ENCODE results near the gene STT3A. TPM values are rescaled to one million over a fixed set of nuclear protein-coding genes. Genes with fewer than 3 reads are reported as not detected.

Gene STT3A
- polyA plus RNA-seq, 2 of the 4 experiments (the other 2 are of a cell fraction): 92.1 to 197 TPM

DNA sequence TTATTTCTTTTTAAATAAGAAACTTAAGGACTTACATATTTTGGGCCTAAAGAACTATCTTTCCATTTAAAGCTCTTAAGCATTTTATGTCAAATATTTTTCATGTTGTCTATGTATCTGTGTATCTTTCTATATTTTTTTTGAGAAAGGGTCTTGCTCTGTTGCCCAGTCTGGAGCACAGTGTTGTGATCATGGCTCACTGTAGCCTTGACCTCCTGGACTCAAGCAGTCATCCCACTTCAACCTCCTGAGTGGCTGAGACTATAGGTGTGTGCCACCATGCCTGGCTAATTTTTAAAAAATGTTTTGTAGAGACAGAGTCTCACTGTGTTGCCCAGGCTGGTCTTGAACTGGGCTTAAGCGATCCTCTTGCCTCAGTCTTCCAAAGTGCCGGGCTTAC, 8.0 kb downstream of the STT3A start:
- POLR2A ChIA-PET: no interaction called here
- H3K4me1 ChIP-seq: no peaks in the 10 kb centered on the region
- FAIRE-seq: no peak

DNA sequence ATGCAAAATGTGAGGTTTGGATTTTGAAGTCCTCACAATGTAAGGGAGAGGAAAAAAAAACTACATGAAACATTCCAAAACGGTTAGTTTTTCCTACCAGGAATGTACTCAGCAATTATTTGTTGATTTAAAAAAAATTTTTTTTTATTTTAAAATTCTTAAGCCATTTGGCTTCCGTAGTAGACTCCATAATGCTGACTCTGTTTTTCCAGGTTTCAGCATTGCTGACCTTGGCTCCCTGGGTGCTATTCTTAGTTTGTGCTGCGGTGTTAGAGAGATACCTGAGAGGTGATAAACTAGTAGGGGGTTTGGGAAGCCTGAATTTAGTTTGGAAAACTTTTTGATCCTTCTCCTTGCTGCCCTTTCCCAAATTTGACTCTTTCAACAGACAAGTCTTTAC, 10.6 kb downstream of the STT3A start:
- TF ChIP-seq JUN (IDR thresholded peaks at IDR 0.05): no peak
- TF ChIP-seq, protein P1, sequence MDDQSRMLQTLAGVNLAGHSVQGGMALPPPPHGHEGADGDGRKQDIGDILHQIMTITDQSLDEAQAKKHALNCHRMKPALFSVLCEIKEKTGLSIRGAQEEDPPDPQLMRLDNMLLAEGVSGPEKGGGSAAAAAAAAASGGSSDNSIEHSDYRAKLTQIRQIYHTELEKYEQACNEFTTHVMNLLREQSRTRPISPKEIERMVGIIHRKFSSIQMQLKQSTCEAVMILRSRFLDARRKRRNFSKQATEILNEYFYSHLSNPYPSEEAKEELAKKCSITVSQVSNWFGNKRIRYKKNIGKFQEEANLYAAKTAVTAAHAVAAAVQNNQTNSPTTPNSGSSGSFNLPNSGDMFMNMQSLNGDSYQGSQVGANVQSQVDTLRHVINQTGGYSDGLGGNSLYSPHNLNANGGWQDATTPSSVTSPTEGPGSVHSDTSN (IDR thresholded peaks at IDR 0.05): no peak
- TF ChIP-seq HEYL (CRISPR knock-in tag; IDR thresholded peaks at IDR 0.05): no peak
- TF ChIP-seq, protein P2, sequence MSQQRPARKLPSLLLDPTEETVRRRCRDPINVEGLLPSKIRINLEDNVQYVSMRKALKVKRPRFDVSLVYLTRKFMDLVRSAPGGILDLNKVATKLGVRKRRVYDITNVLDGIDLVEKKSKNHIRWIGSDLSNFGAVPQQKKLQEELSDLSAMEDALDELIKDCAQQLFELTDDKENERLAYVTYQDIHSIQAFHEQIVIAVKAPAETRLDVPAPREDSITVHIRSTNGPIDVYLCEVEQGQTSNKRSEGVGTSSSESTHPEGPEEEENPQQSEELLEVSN (IDR thresholded peaks at IDR 0.05; ENCODE audit: borderline replicate concordance, low read depth): no peak
- TF ChIP-seq, protein P3, sequence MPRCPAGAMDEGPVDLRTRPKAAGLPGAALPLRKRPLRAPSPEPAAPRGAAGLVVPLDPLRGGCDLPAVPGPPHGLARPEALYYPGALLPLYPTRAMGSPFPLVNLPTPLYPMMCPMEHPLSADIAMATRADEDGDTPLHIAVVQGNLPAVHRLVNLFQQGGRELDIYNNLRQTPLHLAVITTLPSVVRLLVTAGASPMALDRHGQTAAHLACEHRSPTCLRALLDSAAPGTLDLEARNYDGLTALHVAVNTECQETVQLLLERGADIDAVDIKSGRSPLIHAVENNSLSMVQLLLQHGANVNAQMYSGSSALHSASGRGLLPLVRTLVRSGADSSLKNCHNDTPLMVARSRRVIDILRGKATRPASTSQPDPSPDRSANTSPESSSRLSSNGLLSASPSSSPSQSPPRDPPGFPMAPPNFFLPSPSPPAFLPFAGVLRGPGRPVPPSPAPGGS (IDR thresholded peaks at IDR 0.05): no peak
- TF ChIP-seq SREBF2 (IDR thresholded peaks at IDR 0.05): no peak
- TF ChIP-seq ZNF302 (CRISPR knock-in tag; IDR thresholded peaks at IDR 0.05): no peak
- TF ChIP-seq, protein P4, sequence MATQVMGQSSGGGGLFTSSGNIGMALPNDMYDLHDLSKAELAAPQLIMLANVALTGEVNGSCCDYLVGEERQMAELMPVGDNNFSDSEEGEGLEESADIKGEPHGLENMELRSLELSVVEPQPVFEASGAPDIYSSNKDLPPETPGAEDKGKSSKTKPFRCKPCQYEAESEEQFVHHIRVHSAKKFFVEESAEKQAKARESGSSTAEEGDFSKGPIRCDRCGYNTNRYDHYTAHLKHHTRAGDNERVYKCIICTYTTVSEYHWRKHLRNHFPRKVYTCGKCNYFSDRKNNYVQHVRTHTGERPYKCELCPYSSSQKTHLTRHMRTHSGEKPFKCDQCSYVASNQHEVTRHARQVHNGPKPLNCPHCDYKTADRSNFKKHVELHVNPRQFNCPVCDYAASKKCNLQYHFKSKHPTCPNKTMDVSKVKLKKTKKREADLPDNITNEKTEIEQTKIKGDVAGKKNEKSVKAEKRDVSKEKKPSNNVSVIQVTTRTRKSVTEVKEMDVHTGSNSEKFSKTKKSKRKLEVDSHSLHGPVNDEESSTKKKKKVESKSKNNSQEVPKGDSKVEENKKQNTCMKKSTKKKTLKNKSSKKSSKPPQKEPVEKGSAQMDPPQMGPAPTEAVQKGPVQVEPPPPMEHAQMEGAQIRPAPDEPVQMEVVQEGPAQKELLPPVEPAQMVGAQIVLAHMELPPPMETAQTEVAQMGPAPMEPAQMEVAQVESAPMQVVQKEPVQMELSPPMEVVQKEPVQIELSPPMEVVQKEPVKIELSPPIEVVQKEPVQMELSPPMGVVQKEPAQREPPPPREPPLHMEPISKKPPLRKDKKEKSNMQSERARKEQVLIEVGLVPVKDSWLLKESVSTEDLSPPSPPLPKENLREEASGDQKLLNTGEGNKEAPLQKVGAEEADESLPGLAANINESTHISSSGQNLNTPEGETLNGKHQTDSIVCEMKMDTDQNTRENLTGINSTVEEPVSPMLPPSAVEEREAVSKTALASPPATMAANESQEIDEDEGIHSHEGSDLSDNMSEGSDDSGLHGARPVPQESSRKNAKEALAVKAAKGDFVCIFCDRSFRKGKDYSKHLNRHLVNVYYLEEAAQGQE (IDR thresholded peaks at IDR 0.05): no peak
- no peak for TF ChIP-seq HOXB5 (CRISPR knock-in tag; IDR thresholded peaks at IDR 0.05)
- TF ChIP-seq, protein P5, sequence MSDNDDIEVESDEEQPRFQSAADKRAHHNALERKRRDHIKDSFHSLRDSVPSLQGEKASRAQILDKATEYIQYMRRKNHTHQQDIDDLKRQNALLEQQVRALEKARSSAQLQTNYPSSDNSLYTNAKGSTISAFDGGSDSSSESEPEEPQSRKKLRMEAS (IDR thresholded peaks at IDR 0.05): no peak
- no peak for TF ChIP-seq CEBPB (IDR thresholded peaks at IDR 0.05)
- no peak for TF ChIP-seq JUNB (IDR thresholded peaks at IDR 0.05)
- TF ChIP-seq TP53 (CRISPR knock-in tag; IDR thresholded peaks at IDR 0.05): no peak
- TF ChIP-seq, protein P6, sequence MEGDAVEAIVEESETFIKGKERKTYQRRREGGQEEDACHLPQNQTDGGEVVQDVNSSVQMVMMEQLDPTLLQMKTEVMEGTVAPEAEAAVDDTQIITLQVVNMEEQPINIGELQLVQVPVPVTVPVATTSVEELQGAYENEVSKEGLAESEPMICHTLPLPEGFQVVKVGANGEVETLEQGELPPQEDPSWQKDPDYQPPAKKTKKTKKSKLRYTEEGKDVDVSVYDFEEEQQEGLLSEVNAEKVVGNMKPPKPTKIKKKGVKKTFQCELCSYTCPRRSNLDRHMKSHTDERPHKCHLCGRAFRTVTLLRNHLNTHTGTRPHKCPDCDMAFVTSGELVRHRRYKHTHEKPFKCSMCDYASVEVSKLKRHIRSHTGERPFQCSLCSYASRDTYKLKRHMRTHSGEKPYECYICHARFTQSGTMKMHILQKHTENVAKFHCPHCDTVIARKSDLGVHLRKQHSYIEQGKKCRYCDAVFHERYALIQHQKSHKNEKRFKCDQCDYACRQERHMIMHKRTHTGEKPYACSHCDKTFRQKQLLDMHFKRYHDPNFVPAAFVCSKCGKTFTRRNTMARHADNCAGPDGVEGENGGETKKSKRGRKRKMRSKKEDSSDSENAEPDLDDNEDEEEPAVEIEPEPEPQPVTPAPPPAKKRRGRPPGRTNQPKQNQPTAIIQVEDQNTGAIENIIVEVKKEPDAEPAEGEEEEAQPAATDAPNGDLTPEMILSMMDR (IDR thresholded peaks at IDR 0.05): no peak
- no peak for TF ChIP-seq HOXB13 (CRISPR knock-in tag; IDR thresholded peaks at IDR 0.05; ENCODE audit: low read depth)
- no peak for TF ChIP-seq RCOR1 (IDR thresholded peaks at IDR 0.05; ENCODE audit: low read depth, low read length)
- no peak for TF ChIP-seq EHMT2 (IDR thresholded peaks at IDR 0.05; ENCODE audit: low read depth)
- Histone ChIP-seq H3K27ac (no peak overlapping the region), H3K4me1 (no peaks in the 10 kb centered on the region), H3K4me3 (no peak overlapping the region), H3K9me3 (no peaks in the 10 kb centered on the region), H3K4me2 (no peak overlapping the region)
- POLR2A ChIA-PET: no interaction called here
- FAIRE-seq (no peak), ATAC-seq (no peak), DNase-seq (ENCODE audit: low read depth in 1 of 2, low spot score in 1 of 2) (no peak)
- CTCF ChIA-PET: no interaction called here
- 85% methylated on average over 3 of the region's 3 CpGs for WGBS (ENCODE audit: missing lambda C conversion rate)

More for the DNA sequence above, 8.0 kb downstream of the STT3A start:
- ATAC-seq (no peak), DNase-seq (ENCODE audit: low read depth in 1 of 2, low spot score in 1 of 2) (no peak)
- no peak overlapping the region for H3K27ac ChIP-seq
- TF ChIP-seq HOXB13 (CRISPR knock-in tag; IDR thresholded peaks at IDR 0.05; ENCODE audit: low read depth): no peak
- no peak for TF ChIP-seq CHD4 (IDR thresholded peaks at IDR 0.05; ENCODE audit: borderline replicate concordance)
- no peak for TF ChIP-seq RARB (CRISPR knock-in tag; IDR thresholded peaks at IDR 0.05)
- TF ChIP-seq, protein P7, sequence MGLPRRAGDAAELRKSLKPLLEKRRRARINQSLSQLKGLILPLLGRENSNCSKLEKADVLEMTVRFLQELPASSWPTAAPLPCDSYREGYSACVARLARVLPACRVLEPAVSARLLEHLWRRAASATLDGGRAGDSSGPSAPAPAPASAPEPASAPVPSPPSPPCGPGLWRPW (IDR thresholded peaks at IDR 0.05): no peak
- TF ChIP-seq, protein P8, sequence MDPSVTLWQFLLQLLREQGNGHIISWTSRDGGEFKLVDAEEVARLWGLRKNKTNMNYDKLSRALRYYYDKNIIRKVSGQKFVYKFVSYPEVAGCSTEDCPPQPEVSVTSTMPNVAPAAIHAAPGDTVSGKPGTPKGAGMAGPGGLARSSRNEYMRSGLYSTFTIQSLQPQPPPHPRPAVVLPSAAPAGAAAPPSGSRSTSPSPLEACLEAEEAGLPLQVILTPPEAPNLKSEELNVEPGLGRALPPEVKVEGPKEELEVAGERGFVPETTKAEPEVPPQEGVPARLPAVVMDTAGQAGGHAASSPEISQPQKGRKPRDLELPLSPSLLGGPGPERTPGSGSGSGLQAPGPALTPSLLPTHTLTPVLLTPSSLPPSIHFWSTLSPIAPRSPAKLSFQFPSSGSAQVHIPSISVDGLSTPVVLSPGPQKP (IDR thresholded peaks at IDR 0.05; ENCODE audit: low read depth, low read length): no peak
- TF ChIP-seq ZNF302 (CRISPR knock-in tag; IDR thresholded peaks at IDR 0.05): no peak
- no peak for TF ChIP-seq FOSB (CRISPR knock-in tag; IDR thresholded peaks at IDR 0.05)
- no peak for TF ChIP-seq TP53 (CRISPR knock-in tag; IDR thresholded peaks at IDR 0.05)
- no peak for TF ChIP-seq JUNB (IDR thresholded peaks at IDR 0.05)
- no peaks in the 10 kb centered on the region for H3K9me3 ChIP-seq
- 94% methylated on average over 2 of the region's 2 CpGs for WGBS (ENCODE audit: missing lambda C conversion rate)
- CTCF ChIA-PET: no interaction called here
- H3K4me3 ChIP-seq: no peak overlapping the region
- no peak overlapping the region for H3K4me2 ChIP-seq

Measured in A549 (cell line).